GM21381 (cell line): Measurements from ENCODE around the gene KCND3.
"Not testable (repeated sequence)": the region's sequence is repeated elsewhere in the genome, so short reads cannot be mapped to it uniquely, and the experiment has no call there.

Experiments used
- ATAC-seq: cut with Tn5 transposase; IDR thresholded peaks from one replicate; pipeline ENCODE4 v1.9.1; 2021; ENCODE audit warnings: mild to moderate bottlenecking, moderate library complexity; ENCODE audit not compliant: unreplicated experiment

The KCND3 gene

GRCh38 chr1:111818546-111818945 lies 170.9 kb downstream of the KCND3 start:
- no peak for ATAC-seq

GRCh38 chr1:111818081-111818480 lies 171.4 kb downstream of the KCND3 start:
- ATAC-seq = no peak

DNA sequence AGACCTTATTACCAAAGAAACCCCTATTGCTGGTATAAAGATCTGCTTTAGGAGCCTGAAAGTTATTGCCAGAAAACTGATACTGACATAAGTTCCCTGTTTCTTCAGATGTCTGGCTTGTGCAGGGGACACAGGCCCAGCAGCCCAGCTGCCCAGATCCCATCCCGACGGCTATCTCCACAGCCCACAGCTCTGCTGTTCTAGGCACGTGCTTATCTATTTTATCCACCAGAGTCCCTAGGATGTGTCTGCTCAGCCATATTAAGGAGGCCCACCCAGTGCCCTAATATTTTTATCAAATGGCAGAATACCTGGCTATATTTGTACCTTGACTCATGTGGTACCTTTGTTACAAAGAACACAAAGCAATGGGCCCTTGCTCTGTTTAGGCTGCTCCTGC lies 174.8 kb downstream of the KCND3 start:
- no peak for ATAC-seq

DNA sequence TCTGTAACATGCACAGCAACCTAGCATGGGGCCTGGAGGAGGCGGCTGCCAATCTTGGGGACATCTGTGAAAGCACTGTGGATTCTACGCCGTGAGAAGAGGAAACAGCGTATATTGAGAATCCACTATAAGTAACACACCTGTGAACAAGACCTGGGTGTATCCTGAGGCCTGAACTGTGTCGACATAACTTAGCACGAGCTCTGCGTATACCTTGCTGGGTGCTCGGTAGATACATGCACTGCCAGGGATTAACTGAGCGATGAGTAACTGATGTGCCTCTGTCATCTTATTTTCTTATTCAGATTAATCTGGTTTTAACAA lies 175.2 kb downstream of the KCND3 start:
- no peak for ATAC-seq

DNA sequence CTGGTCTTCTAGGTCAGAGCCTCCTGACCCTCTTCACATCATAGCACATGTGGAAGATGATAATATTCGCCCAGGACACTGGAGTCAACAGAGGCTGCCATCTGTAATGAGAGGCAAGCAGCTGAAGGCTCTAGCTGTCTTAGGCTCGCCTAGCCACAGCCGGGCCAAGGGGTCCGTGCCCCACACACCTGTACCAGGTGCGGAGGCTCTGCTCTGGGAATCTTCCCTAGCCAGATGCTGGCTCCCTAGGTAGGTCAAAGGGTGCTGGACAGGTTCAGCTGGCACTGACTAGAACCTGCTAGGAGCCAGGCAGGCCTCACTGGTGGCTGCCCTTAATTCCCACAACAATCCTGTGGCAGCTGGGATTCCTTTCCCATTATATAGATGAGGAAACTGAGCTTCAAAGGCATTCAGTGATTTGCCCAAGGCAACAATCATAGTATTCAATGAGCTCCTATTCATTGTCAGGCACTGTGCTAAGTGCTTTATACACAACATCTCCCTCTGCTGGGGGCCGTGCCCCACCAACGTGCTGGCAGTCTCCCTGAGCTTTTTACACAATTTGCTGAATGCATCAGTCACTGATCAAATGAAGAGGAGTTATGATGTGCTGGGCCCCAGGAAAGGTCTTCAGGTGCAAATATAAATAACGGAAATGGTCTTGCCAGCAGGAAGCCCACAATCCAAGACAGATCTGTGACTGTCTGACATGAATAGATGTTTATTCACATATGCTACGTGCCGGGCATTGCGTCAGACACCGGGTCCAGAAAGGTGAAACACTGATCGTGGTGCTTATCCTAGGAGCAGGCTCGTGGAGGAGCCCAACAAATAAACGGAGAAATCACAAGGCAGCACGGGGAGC lies 175.8 kb downstream of the KCND3 start:
- no peak for ATAC-seq

- ATAC-seq = no peak
Measured at GRCh38 chr1:111812306-111812705, 177.2 kb downstream of the KCND3 start.

DNA sequence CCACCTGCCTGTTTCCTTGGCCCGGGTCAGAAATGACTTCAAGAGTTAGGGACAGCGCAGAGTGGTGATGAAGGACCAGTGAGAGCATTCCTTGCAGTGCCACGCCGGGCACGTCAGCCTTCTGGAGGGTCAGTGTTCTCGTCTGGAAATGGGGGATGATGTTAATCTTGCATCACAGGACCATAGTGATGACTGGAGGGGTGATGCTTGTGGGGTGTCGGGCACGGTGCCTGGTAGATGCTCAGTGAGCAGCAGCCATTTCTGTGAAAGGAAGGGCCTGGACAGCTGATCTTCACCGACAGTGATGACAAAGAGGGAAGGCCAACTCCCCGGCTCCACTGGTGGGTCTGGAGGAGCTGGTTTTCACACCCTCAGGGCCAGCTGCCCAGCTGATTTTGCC lies 177.6 kb downstream of the KCND3 start:
- no peak for ATAC-seq

DNA sequence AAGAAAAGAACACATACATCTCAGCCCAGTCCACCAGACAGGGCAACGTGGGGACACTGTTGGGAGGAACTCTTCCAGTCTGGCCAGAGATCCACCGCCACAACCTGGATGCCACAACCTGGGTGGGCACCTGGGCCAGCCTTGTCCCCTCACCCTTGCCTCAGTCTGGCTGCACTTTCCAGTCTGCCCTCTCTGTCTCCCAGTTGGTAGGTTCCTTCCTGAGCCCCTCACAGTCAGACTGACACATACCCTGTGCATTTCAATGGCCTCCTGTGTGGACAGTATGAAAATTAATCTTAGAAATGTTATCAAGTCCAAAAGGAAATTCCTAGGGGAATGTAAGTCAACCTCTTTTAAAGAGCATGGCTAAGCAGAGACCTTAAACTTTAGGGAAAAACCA lies 184.2 kb downstream of the KCND3 start:
- ATAC-seq = no peak

GRCh38 chr1:111804776-111805175 lies 184.7 kb downstream of the KCND3 start:
- ATAC-seq = no peak

- no peak for ATAC-seq
Measured at GRCh38 chr1:111803951-111804350, 185.5 kb downstream of the KCND3 start.

GRCh38 chr1:111802984-111803383 lies 186.5 kb downstream of the KCND3 start:
- no peak for ATAC-seq

DNA sequence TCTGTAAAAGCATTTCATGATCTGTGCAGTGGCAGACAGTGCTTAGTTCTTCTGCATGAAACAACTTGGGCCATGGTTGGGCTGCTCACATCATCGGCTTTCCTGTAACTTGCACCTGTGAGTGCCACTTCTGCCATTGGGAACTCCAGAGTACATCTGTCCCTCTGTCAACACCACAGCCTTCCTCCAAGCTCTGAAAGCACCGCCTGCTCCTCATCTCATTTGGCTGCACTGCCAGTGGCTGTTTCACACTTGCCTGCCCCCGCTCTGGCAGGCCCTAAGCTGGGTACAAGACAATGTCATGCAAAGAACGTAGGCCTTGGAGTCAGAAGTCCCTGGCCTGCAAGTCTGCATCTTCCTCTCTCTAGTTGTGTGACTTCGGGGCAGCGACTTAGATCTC lies 187.4 kb downstream of the KCND3 start:
- ATAC-seq = no peak

DNA sequence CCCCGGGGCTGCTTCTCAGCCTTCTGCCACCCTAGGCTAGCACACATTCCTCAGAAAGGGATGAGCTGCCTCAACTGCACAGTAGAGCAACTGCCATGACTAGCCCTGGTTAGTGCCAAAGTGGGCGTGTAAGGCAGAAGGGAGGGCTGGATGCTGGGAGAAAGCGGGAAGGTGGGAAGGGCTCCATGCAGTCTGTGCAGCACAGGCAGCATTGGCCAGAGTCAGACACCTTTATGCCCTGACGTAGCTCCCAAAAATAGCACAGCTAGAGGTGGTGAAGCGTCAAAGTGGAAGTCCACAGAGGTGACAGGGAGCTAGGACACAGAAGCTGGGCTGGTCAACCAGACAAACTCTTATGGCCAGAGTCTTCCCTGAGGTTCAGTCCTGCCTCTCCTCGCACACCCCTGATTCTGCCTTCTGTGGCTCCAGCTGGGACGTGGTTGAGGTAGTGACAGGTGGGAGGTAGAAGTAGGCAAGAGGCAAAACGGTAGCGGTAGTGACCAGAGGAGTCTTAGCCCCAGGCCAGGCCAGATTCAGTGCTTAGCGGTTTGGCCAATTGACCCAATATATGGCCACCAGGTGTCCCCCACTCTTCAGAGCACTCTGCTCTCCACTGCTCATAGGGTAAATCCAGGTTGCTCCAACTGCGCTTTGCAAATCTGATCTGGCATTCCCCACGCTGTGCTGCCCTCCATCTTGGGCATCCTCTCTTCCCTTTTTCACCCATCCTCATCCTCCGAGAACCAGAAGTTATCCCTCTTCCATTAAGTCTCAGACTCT lies 188.2 kb downstream of the KCND3 start:
- no peak for ATAC-seq

DNA sequence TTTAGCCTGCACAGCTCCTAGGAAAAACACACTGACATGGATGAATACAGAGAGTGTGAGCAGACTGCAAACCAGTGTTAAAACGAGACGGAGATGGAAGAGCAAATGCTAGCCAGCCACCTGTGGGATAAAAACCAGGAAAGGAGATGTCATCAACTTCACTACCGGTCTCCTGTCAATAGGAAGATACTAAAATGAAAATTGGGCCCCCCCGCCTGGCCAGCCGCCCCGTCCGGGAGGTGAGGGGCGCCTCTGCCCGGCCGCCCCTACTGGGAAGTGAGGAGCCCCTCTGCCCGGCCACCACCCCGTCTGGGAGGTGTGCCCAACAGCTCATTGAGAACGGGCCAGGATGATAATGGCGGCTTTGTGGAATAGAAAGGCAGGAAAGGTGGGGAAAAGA lies 189.7 kb downstream of the KCND3 start:
- not testable (repeated sequence) for ATAC-seq

- ATAC-seq = no peak
Measured at GRCh38 chr1:111798580-111798979, 190.9 kb downstream of the KCND3 start.

- no peak for ATAC-seq
Measured at GRCh38 chr1:111795401-111795800, 194.1 kb downstream of the KCND3 start.

GRCh38 chr1:111793923-111794322 lies 195.5 kb downstream of the KCND3 start:
- ATAC-seq = no peak

DNA sequence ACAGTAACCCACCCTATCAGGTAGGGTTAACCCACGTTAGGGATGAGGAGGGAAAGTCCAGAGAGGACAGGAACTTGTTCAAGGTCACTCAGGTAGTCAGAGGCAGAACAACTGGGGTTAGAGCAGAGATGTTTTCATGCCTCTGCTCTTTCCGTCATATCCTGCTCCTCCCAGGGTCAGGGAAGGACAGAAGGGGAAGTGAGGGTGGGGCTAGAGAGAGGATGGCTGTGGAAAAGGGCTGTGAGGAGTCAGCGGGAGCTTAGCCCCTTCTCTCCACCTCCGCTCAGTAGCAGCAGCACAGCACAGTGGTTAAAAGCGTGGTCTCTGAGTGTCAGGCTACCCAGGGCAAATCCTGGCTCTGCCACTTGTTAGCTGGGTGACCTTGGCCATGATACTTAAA lies 197.2 kb downstream of the KCND3 start:
- no peak for ATAC-seq

GRCh38 chr1:111791776-111792175 lies 197.7 kb downstream of the KCND3 start:
- ATAC-seq = no peak

DNA sequence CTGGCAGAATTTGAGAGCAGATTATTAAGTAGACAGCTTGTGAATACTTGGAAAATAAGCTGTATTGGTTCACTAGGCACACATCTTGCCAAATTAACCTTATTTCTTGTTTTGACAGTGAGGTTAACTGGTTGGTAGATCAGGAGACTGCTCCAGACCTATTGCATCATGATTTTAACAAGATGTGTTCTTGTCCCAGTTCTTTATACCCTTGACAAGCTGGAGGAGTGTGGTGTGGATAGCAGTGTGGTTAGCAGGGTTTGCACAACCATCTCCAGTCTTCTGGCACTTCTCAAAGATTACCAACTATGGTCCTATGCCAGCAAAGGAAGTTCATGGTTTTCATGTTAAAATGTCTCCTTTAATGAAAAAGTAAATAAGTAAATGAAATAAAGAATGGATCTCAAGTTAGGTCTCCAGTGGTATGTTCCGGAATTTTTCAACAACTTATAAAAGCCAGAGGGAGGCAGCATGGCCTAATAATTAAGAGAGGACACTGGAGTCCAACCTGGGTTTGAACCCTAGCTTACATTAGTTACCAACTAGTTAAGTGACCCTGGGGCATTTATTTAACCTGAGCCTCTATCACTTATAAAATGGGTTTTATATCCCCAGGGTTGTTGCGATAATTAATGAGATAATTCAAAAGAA lies 199.7 kb downstream of the KCND3 start:
- no peak for ATAC-seq

DNA sequence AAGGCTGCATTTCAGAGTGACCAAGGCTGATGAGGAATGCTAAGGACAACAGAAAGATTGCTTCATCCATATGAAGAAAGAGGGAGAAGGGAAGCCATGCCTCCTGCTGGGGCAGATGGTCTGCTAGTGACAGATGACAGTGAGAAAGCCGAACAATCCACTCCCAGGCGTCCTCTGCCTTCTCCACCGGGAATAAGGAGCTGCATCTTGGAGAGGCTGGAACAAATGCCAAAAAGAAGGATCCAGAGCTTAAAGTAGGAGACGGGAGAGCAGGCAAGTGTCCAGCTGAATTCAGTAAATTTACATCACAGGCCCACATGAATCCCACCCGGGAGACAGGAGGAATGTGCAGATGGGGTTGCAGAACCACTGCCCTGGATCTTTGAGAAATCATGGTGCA lies 200.3 kb downstream of the KCND3 start:
- no peak for ATAC-seq

DNA sequence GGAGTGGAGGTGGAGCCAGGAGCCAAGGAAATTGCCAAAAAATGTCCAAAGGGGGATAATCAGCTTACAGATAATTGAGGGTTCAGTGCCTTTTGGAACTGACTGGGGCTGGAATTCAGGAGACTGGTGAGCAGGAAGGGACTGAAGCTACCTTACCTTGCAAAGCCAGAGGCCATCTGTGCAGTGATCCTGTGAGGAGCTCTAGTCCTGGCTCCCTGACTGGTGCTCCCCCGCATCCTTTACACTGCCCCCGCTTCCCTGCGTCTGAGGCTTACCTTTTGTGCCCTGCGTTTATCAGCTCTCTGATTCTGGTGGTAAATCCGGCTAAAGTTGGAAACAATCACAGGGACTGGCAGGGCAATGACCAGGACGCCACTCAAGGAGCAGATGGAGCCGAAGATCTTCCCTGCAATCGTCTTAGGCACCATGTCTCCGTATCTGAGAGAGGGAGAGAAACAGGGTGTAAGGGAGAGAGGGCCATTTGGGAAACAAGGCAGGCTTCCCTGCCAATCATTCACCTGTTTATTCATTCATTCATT lies 202.7 kb downstream of the KCND3 start:
- ATAC-seq = no peak
